ENCODE results near the gene DPY19L3.

- no peak for TF ChIP-seq FOXM1 (IDR thresholded peaks at IDR 0.05; ENCODE audit: low read depth)
- TF ChIP-seq NRF1 (IDR thresholded peaks at IDR 0.05; ENCODE audit: low read depth, low read length): no peak
- TF ChIP-seq CTCF (IDR thresholded peaks at IDR 0.05): no peak
- no peak for TF ChIP-seq NFIC (IDR thresholded peaks at IDR 0.05; ENCODE audit: borderline replicate concordance)
- TF ChIP-seq MAX (IDR thresholded peaks at IDR 0.05; ENCODE audit: low read depth): no peak
- no peak for TF ChIP-seq RCOR1 (IDR thresholded peaks at IDR 0.05; ENCODE audit: low read length)
- no peak for TF ChIP-seq GABPA (IDR thresholded peaks at IDR 0.05; ENCODE audit: low read depth)
- no peak for TF ChIP-seq MEF2A (IDR thresholded peaks at IDR 0.05; ENCODE audit: borderline replicate concordance, low read depth)
- TF ChIP-seq ELF1 (IDR thresholded peaks at IDR 0.05): no peak
- no peak for TF ChIP-seq EP300 (IDR thresholded peaks at IDR 0.05; ENCODE audit: borderline replicate concordance in 1 of 2, low read depth in 1 of 2, low read length in 1 of 2)
- TF ChIP-seq POLR2AphosphoS5 (IDR thresholded peaks at IDR 0.05; ENCODE audit: low read depth, low read length): no peak
Measured at GRCh38 chr19:32530773-32531172, 125.2 kb downstream of the DPY19L3 start.

Measured in SK-N-SH (cell line).